ENCODE measurements around the gene MAP3K10. TPM values are rescaled to one million over a fixed set of nuclear protein-coding genes. Genes with fewer than 3 reads are reported as not detected.

Gene MAP3K10
- total RNA-seq, 1 donor from 2014 or later = 22.7 TPM

- no peak overlapping the region for H3K4me3 Mint-ChIP-seq (ENCODE audit: unreplicated experiment)
- no peaks in the 10 kb centered on the region for H3K27me3 Mint-ChIP-seq (ENCODE audit: low read depth)
- no peaks in the 10 kb centered on the region for H3K9me3 Mint-ChIP-seq (ENCODE audit: low read depth)
- peaks cover 11% of the 10 kb centered on the region for H3K4me1 Mint-ChIP-seq (ENCODE audit: low read depth)
- TF ChIP-seq, protein P1, sequence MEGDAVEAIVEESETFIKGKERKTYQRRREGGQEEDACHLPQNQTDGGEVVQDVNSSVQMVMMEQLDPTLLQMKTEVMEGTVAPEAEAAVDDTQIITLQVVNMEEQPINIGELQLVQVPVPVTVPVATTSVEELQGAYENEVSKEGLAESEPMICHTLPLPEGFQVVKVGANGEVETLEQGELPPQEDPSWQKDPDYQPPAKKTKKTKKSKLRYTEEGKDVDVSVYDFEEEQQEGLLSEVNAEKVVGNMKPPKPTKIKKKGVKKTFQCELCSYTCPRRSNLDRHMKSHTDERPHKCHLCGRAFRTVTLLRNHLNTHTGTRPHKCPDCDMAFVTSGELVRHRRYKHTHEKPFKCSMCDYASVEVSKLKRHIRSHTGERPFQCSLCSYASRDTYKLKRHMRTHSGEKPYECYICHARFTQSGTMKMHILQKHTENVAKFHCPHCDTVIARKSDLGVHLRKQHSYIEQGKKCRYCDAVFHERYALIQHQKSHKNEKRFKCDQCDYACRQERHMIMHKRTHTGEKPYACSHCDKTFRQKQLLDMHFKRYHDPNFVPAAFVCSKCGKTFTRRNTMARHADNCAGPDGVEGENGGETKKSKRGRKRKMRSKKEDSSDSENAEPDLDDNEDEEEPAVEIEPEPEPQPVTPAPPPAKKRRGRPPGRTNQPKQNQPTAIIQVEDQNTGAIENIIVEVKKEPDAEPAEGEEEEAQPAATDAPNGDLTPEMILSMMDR (IDR thresholded peaks at IDR 0.05) = no peak
- no peak overlapping the region for H3K27ac Mint-ChIP-seq (ENCODE audit: unreplicated experiment)
- peak; percentile 75 for DNase-seq (ENCODE audit: low spot score)
- peaks cover 20% of the 10 kb centered on the region for H3K36me3 Mint-ChIP-seq (ENCODE audit: low read depth)
Measured at GRCh38 chr19:40256512-40256911, 65.3 kb downstream of the MAP3K10 start.

DNA sequence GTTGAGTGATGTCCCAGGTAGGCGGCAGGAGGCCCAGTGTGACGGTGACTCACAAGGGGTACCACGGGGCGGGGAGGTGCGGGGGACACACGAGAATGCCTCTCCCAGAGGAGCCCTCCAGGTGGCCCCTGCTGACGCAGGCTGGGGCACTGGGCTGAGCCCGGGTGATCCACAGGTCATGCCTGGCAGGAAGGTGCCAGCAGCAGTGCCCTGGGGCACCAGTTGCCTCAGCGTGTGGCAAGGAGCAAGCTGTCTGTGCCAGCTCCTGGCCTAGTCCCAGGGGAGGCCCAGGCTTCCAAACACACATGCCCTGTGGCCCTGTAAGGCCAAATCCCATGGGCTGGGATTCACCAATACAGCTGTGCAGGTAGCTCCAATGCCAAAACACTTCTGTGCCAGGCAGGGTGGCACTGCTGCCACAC is 65.9 kb downstream of the MAP3K10 start:
- Mint-ChIP-seq H3K4me3 (ENCODE audit: unreplicated experiment) (no peak overlapping the region), H3K27ac (ENCODE audit: unreplicated experiment) (no peak overlapping the region), H3K36me3 (ENCODE audit: low read depth) (peaks cover 16% of the 10 kb centered on the region), H3K9me3 (ENCODE audit: low read depth) (no peaks in the 10 kb centered on the region), H3K4me1 (ENCODE audit: low read depth) (peaks cover 11% of the 10 kb centered on the region), H3K27me3 (ENCODE audit: low read depth) (no peaks in the 10 kb centered on the region)
- DNase-seq (ENCODE audit: low spot score) = no peak
- TF ChIP-seq, protein P1 (IDR thresholded peaks at IDR 0.05) = no peak

- Mint-ChIP-seq H3K4me1 (ENCODE audit: low read depth) (no peaks in the 10 kb centered on the region), H3K4me3 (ENCODE audit: unreplicated experiment) (no peak overlapping the region), H3K27ac (ENCODE audit: unreplicated experiment) (no peak overlapping the region), H3K27me3 (ENCODE audit: low read depth) (no peaks in the 10 kb centered on the region), H3K9me3 (ENCODE audit: low read depth) (no peaks in the 10 kb centered on the region), H3K36me3 (ENCODE audit: low read depth) (peaks cover 7% of the 10 kb centered on the region)
- no peak for DNase-seq (ENCODE audit: low spot score)
- TF ChIP-seq, protein P1 (IDR thresholded peaks at IDR 0.05) = no peak
Measured at GRCh38 chr19:40261631-40262030, 70.4 kb downstream of the MAP3K10 start.

DNA sequence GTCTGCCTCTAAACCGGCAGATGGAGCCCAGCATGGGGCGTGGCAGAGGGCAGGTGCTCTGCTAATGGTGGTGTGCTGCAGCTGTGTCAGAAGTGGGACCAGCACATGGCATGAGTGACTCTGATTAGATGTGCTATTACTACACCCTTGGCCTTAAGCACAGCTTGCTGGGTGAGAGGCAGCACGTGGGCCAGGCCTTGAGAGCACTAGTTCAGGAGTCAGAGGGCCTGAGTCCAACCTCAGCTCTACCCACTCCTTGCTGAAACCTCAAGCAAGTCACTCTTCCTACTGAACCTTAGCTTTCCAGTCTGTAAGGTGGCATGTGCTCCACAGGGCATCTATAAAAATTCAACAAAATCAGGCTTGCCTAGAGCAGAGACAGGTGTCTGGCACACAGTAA is 71.2 kb downstream of the MAP3K10 start:
- DNase-seq (ENCODE audit: low spot score) = no peak
- no peak overlapping the region for H3K27ac Mint-ChIP-seq (ENCODE audit: unreplicated experiment)
- H3K36me3 Mint-ChIP-seq (ENCODE audit: low read depth) = peaks cover 7% of the 10 kb centered on the region
- H3K9me3 Mint-ChIP-seq (ENCODE audit: low read depth) = no peaks in the 10 kb centered on the region
- H3K4me3 Mint-ChIP-seq (ENCODE audit: unreplicated experiment) = no peak overlapping the region
- no peaks in the 10 kb centered on the region for H3K27me3 Mint-ChIP-seq (ENCODE audit: low read depth)
- H3K4me1 Mint-ChIP-seq (ENCODE audit: low read depth) = no peaks in the 10 kb centered on the region
- TF ChIP-seq, protein P1 (IDR thresholded peaks at IDR 0.05) = no peak

- no peaks in the 10 kb centered on the region for H3K9me3 Mint-ChIP-seq (ENCODE audit: low read depth)
- no peaks in the 10 kb centered on the region for H3K27me3 Mint-ChIP-seq (ENCODE audit: low read depth)
- TF ChIP-seq, protein P1 (IDR thresholded peaks at IDR 0.05) = no peak
- no peak overlapping the region for H3K27ac Mint-ChIP-seq (ENCODE audit: unreplicated experiment)
- H3K36me3 Mint-ChIP-seq (ENCODE audit: low read depth) = peaks cover 7% of the 10 kb centered on the region
- no peak overlapping the region for H3K4me3 Mint-ChIP-seq (ENCODE audit: unreplicated experiment)
- no peaks in the 10 kb centered on the region for H3K4me1 Mint-ChIP-seq (ENCODE audit: low read depth)
- DNase-seq (ENCODE audit: low spot score) = peak; percentile 48
Measured at GRCh38 chr19:40263440-40264313, 72.5 kb downstream of the MAP3K10 start.

All from chondrocyte (in vitro differentiated cells).